ENCODE results near the gene SLC35G6.

The SLC35G6 gene

DNA sequence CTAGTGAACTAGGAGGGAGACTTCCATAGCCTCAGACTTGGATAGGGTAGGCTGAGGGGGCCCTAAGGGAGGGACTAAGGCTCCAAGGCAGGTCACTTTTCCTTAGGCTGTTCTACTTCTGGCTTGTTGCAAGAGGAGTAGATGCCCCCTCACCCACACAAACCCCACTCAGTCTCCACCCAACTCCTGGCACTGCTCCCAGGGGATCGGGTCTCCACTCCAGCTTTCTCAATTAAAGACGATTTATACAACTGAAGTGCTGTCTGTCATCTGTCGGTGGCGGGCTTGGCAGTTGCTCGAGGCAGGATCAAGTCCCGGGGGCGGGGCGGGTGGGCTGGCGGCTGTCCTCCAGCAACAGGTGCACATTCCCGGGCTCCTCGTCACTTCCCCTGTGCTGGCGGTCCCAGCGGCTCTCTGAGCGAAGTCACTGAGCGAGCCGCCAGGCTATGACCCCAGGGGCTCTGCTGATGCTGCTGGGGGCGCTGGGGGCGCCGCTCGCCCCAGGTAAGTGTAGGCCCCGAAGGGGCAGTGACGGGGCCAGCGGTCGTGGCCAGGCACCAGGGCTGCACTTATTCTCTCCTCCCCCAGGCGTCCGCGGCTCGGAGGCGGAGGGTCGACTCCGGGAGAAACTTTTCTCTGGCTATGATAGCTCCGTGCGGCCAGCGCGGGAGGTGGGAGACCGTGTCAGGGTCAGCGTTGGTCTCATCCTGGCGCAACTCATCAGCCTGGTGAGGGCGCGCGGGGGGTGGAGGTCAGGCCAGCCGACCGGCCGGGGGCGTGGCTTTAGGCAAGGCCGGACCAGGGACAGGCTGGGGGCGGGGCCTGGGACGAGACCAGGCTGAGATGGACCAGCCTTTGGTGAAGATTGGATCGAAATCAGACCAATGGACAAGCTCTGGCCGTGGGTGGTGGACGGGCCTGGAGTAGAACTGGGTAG is 36.3 kb upstream of the SLC35G6 start, which contains the start of gene CHRNB1:
Gene CHRNB1 (plus strand): TSS at position 380 of the 937 bp plus-strand sequence. CDS start 67 bp downstream, at position 447.
- Histone ChIP-seq H3K36me3 (ENCODE audit: low read depth) (no peaks in the 10 kb centered on the region), H3K4me1 (ENCODE audit: insufficient read depth, poor library complexity, severe bottlenecking) (peaks cover 19% of the 10 kb centered on the region), H3K27me3 (ENCODE audit: insufficient read depth, poor library complexity, severe bottlenecking) (no peaks in the 10 kb centered on the region), H3K9me3 (ENCODE audit: severe bottlenecking) (no peaks in the 10 kb centered on the region), H3K4me3 (ENCODE audit: severe bottlenecking) (peak within 1 kb of the TSS; percentile 21), H3K27ac (ENCODE audit: poor library complexity, severe bottlenecking) (peak within 1 kb of the TSS; percentile 87)
- ATAC-seq (ENCODE audit: low read depth) (peak; percentile 45), DNase-seq (ENCODE audit: low spot score) (no peak)
- TF ChIP-seq, protein P1, sequence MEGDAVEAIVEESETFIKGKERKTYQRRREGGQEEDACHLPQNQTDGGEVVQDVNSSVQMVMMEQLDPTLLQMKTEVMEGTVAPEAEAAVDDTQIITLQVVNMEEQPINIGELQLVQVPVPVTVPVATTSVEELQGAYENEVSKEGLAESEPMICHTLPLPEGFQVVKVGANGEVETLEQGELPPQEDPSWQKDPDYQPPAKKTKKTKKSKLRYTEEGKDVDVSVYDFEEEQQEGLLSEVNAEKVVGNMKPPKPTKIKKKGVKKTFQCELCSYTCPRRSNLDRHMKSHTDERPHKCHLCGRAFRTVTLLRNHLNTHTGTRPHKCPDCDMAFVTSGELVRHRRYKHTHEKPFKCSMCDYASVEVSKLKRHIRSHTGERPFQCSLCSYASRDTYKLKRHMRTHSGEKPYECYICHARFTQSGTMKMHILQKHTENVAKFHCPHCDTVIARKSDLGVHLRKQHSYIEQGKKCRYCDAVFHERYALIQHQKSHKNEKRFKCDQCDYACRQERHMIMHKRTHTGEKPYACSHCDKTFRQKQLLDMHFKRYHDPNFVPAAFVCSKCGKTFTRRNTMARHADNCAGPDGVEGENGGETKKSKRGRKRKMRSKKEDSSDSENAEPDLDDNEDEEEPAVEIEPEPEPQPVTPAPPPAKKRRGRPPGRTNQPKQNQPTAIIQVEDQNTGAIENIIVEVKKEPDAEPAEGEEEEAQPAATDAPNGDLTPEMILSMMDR (IDR thresholded peaks at IDR 0.05; ENCODE audit: poor library complexity, severe bottlenecking), result no peak

- Histone ChIP-seq H3K4me1 (ENCODE audit: insufficient read depth, poor library complexity, severe bottlenecking) (peaks cover 24% of the 10 kb centered on the region), H3K9me3 (ENCODE audit: severe bottlenecking) (no peaks in the 10 kb centered on the region), H3K36me3 (ENCODE audit: low read depth) (no peaks in the 10 kb centered on the region), H3K4me3 (ENCODE audit: severe bottlenecking) (peak overlapping the region; percentile 21), H3K27me3 (ENCODE audit: insufficient read depth, poor library complexity, severe bottlenecking) (no peaks in the 10 kb centered on the region), H3K27ac (ENCODE audit: poor library complexity, severe bottlenecking) (peak overlapping the region; percentile 87)
- ATAC-seq (ENCODE audit: low read depth) (peak; percentile 40), DNase-seq (ENCODE audit: low spot score) (no peak)
- TF ChIP-seq, protein P1 (IDR thresholded peaks at IDR 0.05; ENCODE audit: poor library complexity, severe bottlenecking), result no peak
These were observed 35.7 kb upstream of the SLC35G6 start for GRCh38 chr17:7445619-7445968.

DNA sequence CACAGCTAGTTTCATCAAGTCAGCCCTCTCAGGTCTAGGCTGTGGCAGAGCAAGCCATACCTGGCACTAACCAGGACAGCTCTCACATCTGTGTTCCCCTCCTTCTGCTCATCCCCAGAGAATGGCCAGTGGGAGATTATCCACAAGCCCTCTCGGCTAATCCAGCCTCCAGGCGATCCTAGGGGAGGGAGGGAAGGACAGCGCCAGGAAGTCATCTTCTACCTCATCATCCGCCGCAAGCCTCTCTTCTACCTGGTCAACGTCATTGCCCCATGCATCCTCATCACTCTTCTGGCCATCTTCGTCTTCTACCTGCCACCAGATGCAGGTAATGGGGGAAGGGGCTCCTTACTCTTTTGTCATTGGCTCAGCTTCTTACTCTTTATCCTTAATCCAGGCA is 32.8 kb upstream of the SLC35G6 start:
- no peak overlapping the region for H3K4me3 ChIP-seq (ENCODE audit: severe bottlenecking)
- no peaks in the 10 kb centered on the region for H3K9me3 ChIP-seq (ENCODE audit: severe bottlenecking)
- H3K4me1 ChIP-seq (ENCODE audit: insufficient read depth, poor library complexity, severe bottlenecking), result peaks cover 26% of the 10 kb centered on the region
- TF ChIP-seq, protein P1 (IDR thresholded peaks at IDR 0.05; ENCODE audit: poor library complexity, severe bottlenecking), result no peak
- no peak overlapping the region for H3K27ac ChIP-seq (ENCODE audit: poor library complexity, severe bottlenecking)
- DNase-seq (ENCODE audit: low spot score) (no peak), ATAC-seq (ENCODE audit: low read depth) (no peak)
- no peaks in the 10 kb centered on the region for H3K27me3 ChIP-seq (ENCODE audit: insufficient read depth, poor library complexity, severe bottlenecking)
- H3K36me3 ChIP-seq (ENCODE audit: low read depth), result no peaks in the 10 kb centered on the region

DNA sequence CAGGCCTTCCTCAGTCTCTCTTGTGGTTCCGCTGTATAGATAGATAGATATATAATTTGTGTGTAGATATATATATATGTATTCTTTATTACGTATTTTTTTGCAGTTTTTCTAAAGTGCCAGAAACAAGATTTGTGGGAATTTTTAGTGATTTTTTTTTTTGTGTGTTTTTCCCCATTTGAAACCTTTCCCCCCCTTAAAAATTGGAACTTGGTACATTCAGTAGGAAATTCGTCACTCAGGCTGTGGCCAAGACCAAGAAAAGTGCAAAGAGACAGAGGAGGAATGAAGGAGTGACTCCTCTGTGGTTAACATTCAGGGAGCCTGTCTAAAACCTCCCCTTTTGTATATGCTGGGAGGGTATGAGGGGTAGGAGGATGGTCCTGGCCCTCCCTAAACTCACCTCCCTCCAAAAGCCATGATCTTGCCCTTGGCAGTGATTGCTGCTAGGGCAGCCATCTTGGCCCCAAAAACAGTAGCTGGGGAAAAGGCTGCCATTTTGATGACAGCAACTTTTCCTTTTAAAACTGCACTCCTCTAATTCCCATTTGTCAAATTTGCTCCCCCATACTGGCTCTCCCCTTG is 21.2 kb upstream of the SLC35G6 start:
- Histone ChIP-seq H3K27me3 (ENCODE audit: insufficient read depth, poor library complexity, severe bottlenecking) (no peaks in the 10 kb centered on the region), H3K4me1 (ENCODE audit: insufficient read depth, poor library complexity, severe bottlenecking) (no peaks in the 10 kb centered on the region), H3K36me3 (ENCODE audit: low read depth) (0 out of 2 replicates have a peak, but pooled peaks cover 5% of the 10 kb centered on the region), H3K4me3 (ENCODE audit: severe bottlenecking) (no peak overlapping the region), H3K9me3 (ENCODE audit: severe bottlenecking) (no peaks in the 10 kb centered on the region), H3K27ac (ENCODE audit: poor library complexity, severe bottlenecking) (peak overlapping the region; percentile 25)
- ATAC-seq (ENCODE audit: low read depth) (no peak), DNase-seq (ENCODE audit: low spot score) (no peak)
- TF ChIP-seq, protein P1 (IDR thresholded peaks at IDR 0.05; ENCODE audit: poor library complexity, severe bottlenecking), result no peak
